PC-9 (cell line): ENCODE data around the gene FILIP1L. TPM values are rescaled to one million over a fixed set of nuclear protein-coding genes. Genes with fewer than 3 reads are reported as not detected.

Experiments
- BruUV-seq: library from RNA; stranded (reverse); fragments of 400-500 nt; replicated peaks from 2 replicates; lab custom pipeline; 2021; lab: Mats Ljungman, UMichigan
- CTCF ChIA-PET: fragments of 300-600 bp; sonication (Branson Sonifier 250); formaldehyde crosslinking; loops from one replicate; lab custom pipeline; 2022; ENCODE audit warnings: antibody characterized with exemption; lab: Charles Lee
- POLR2A ChIA-PET: fragments of 300-600 bp; sonication (Branson Sonifier 250); formaldehyde crosslinking; loops from one replicate; lab custom pipeline; 2022; ENCODE audit warnings: antibody characterized with exemption; ENCODE audit not compliant: unreplicated experiment; lab: Charles Lee
- DNase-seq, 2 experiments: peaks; one replicate each; pipeline versions ENCODE4 v3.0.0 to v3.0.0-alpha.2; 2015 to 2022; ENCODE audit warnings: mixed read lengths in 1 of 2
- H2AFZ ChIP-seq: fragments of 200-600 bp; sonication (generic); 2 replicates; pipeline ENCODE4 v1.8.1; 2017; ENCODE audit warnings: antibody characterized with exemption
- H3F3A ChIP-seq: fragments of 200-600 bp; sonication (generic); 2 replicates; pipeline ENCODE4 v1.8.1; 2017; ENCODE audit warnings: antibody characterized with exemption, mild to moderate bottlenecking, low read depth; ENCODE audit not compliant: insufficient read depth
- H3K27ac ChIP-seq: fragments of 200-600 bp; sonication (generic); 2 replicates; pipeline ENCODE4 v1.6.1; 2016; ENCODE audit warnings: mixed run types
- H3K27me3 ChIP-seq: fragments of 200-600 bp; sonication (generic); 2 replicates; pipeline ENCODE4 v1.6.1; 2016; ENCODE audit warnings: low read depth, mixed run types; ENCODE audit not compliant: insufficient read depth
- H3K36me3 ChIP-seq: fragments of 200-600 bp; sonication (generic); 2 replicates; pipeline ENCODE4 v1.6.1; 2016; ENCODE audit warnings: low read depth, mixed run types
- H3K4me1 ChIP-seq: fragments of 200-600 bp; sonication (generic); replicated peaks from 2 replicates; pipeline ENCODE4 v1.6.1; 2016; ENCODE audit warnings: mixed run types; ENCODE audit not compliant: insufficient read depth
- H3K4me2 ChIP-seq: fragments of 200-600 bp; sonication (generic); 2 replicates; pipeline ENCODE4 v1.6.1; 2017; ENCODE audit warnings: mixed run types
- H3K4me3 ChIP-seq: fragments of 200-600 bp; sonication (generic); 2 replicates; pipeline ENCODE4 v1.6.1; 2016; ENCODE audit warnings: mixed run types
- H3K79me2 ChIP-seq: fragments of 200-600 bp; sonication (generic); 2 replicates; pipeline ENCODE4 v1.6.1; 2017; ENCODE audit warnings: low read depth, mixed run types
- H3K9me2 ChIP-seq: fragments of 200-600 bp; sonication (generic); 2 replicates; pipeline ENCODE4 v1.8.1; 2017; ENCODE audit warnings: mild to moderate bottlenecking; ENCODE audit not compliant: insufficient read depth
- H3K9me3 ChIP-seq: fragments of 200-600 bp; sonication (generic); 2 replicates; pipeline ENCODE4 v1.8.1; 2016; ENCODE audit warnings: low read depth; ENCODE audit not compliant: insufficient read depth
- H4K20me1 ChIP-seq: fragments of 200-600 bp; sonication (generic); 2 replicates; pipeline ENCODE4 v1.8.1; 2017; ENCODE audit not compliant: insufficient read depth
- CTCF ChIP-seq: fragments of 200-600 bp; sonication (generic); conservative IDR thresholded peaks from 2 replicates; pipeline ENCODE4 v1.6.1; 2017; ENCODE audit warnings: mixed run types, antibody characterized with exemption, mild to moderate bottlenecking, moderate library complexity
- EZH2 ChIP-seq: fragments of 200-600 bp; sonication (generic); IDR thresholded peaks from 2 replicates; pipeline ENCODE4 v1.8.0; 2017; ENCODE audit warnings: antibody characterized with exemption, low read depth
- intact Hi-C: fragments of 100-400 bp; cut with micrococcal nuclease; formaldehyde crosslinking; loops from one replicate; pipeline ENCODE4 v1.10.0; 2022; ENCODE audit not compliant: unreplicated experiment
- total RNA-seq: library from RNA; stranded (reverse); gene quantifications from 2 replicates; pipeline ENCODE4 v1.2.3, GENCODE V29; 2021

FILIP1L gene
- total RNA-seq, 1 experiment from 2014 or later: 16.8 TPM

GRCh38 chr3:99818818-99819217 lies 295.5 kb downstream of the FILIP1L start:
- no peak for TF ChIP-seq EZH2
- no peak for TF ChIP-seq CTCF
- Histone ChIP-seq H2AFZ (no peak overlapping the region), H3K4me1 (peaks cover 19% of the 10 kb centered on the region), H3K4me3 (peak overlapping the region; percentile 69), H3K9me3 (no peaks in the 10 kb centered on the region), H3K36me3 (no peaks in the 10 kb centered on the region), H3K27me3 (no peaks in the 10 kb centered on the region), H3K9me2 (no peaks in the 10 kb centered on the region), H3F3A (peaks cover 6% of the 10 kb centered on the region; the same call in 1 of the 2 replicates), H3K79me2 (peaks cover 63% of the 10 kb centered on the region), H4K20me1 (no peaks in the 10 kb centered on the region), H3K27ac (no peak overlapping the region), H3K4me2 (peak overlapping the region; percentile 88)
- ChIA-PET CTCF (no interaction called here), POLR2A (no interaction called here)
- intact Hi-C loops: loop anchor here (5.0 kb wide), 1 partner anchor 583 kb away; the partner anchor contains the start of genes LNP1 and TOMM70
- no TSS peak for BruUV-seq
- DNase-seq: no peak

GRCh38 chr3:99817437-99818240 lies 296.7 kb downstream of the FILIP1L start, which contains the start of gene CMSS1:
TSS of gene CMSS1 (plus strand) at chr3:99817862.
- peak within 1 kb of the TSS; percentile 55 for H3K27ac ChIP-seq
- CTCF ChIA-PET: interaction anchor here (0.6 kb wide), 1 partner anchor 14 kb away, joined by 5 read pairs; no protein-coding TSS in a partner anchor

More at GRCh38 chr3:99817437-99818240, 296.7 kb downstream of the FILIP1L start, which contains the start of gene CMSS1:
- H3K4me3 ChIP-seq: peak within 1 kb of the TSS; percentile 69
- intact Hi-C loops: loop anchor here (5.0 kb wide), 1 partner anchor 585 kb away; the partner anchor contains the start of genes LNP1 and TOMM70
- H3K4me1 ChIP-seq: peaks cover 19% of the 10 kb centered on the region
- peaks cover 6% of the 10 kb centered on the region; the same call in 1 of the 2 replicates for H3F3A ChIP-seq
- H2AFZ ChIP-seq: peak within 1 kb of the TSS; percentile 89
- TF ChIP-seq CTCF: peak; percentile 35; the same call in 1 of the 2 replicates
- TF ChIP-seq EZH2: no peak
- H4K20me1 ChIP-seq: no peaks in the 10 kb centered on the region
- POLR2A ChIA-PET: interaction anchor here (0.5 to 0.7 kb wide), 3 partner anchors 443 to 894 kb away, joined by 3 to 6 read pairs (median 5); partner anchors contain the start of gene TBC1D23
- no peaks in the 10 kb centered on the region for H3K9me3 ChIP-seq
- H3K27me3 ChIP-seq: no peaks in the 10 kb centered on the region
- peaks cover 52% of the 10 kb centered on the region for H3K79me2 ChIP-seq
- TSS peak; percentile 58 for BruUV-seq
- H3K9me2 ChIP-seq: no peaks in the 10 kb centered on the region
- H3K4me2 ChIP-seq: peak within 1 kb of the TSS; percentile 88
- DNase-seq: peak; percentile 83 to 96
- no peaks in the 10 kb centered on the region for H3K36me3 ChIP-seq
